Amygdala (tissue), 56 donors: ENCODE data around the gene DGKI.

Experiments used
- DNase-seq, 56 donors: peaks; one replicate each; lab custom pipeline; 2025; lab: John Stamatoyannopoulos, UW

The DGKI gene

GRCh38 chr7:137873979-137874777, 27.4 kb upstream of the DGKI start:
- no peak for DNase-seq

DNA sequence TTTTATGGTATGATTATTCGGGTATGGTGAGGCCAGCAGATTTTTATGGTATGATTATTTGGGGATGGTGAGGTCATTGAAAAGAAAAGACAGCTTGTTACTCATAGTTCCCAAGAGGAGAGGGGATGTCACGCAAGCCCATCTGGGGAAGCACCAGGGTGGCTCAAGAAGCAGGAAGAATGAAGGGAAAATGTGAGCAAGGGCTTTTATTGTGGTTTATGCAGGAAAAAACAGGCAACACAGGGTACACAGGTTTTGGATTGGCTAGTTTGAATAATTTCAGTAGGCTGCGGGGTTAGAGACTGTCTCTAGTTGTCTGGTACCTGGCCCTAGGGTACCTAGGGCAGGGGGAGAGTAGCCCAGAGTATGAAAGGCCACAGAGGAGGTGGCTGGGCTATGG, 26.8 kb upstream of the DGKI start:
- DNase-seq = no peak

DNA sequence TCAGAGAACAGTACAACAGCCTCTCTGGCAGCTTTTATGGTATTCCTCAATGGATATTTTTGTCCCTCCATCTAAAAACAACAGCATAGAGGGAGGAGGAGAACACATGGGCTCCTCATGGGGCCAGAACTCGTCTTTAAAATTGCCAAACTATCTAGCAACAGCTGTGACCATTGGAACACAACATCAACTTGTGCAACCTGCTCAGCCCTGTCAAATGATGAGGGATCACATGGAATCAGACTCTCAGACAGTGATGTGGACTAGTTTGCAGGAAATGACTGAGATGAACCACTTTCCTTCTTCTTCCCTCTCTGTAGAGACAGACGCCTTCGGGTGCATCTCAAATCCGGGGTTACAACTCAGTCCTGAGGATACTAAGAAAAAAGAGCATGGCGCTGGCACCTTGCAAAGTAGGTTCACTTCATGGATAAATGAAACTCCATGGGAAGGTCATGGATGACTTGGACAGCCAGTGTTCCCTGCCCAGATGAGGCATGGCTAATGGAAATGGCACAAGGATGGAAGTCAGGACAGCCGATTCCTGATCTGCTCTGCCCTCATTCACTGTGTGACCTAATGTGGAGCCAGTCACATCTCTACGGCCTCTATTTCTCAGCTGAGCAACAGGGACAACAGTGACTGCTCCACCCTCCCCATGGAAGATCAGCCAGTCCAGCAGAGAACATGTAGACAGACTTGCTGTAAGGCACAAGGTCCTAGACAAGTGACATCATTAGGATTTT, 24.6 kb upstream of the DGKI start:
- DNase-seq = no peak

DNA sequence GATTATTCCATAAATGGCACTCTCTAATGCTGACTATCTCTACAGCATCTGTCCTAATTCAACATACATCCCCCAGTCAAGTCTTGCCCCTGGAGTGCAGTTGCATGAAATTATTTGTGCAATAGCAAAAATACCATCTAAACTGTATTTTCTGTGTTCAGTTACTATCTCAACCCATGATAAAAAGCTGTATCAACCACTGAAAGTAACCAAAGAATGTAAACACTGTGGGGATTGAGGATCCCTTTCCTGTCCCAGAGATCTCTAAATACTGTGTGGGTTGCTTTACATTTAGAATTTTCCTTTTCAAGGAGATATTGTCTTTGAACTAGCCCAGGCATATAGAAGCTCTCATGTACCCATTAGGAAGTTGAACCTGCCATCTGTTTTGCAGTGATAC, 23.9 kb upstream of the DGKI start:
- DNase-seq = no peak

DNA sequence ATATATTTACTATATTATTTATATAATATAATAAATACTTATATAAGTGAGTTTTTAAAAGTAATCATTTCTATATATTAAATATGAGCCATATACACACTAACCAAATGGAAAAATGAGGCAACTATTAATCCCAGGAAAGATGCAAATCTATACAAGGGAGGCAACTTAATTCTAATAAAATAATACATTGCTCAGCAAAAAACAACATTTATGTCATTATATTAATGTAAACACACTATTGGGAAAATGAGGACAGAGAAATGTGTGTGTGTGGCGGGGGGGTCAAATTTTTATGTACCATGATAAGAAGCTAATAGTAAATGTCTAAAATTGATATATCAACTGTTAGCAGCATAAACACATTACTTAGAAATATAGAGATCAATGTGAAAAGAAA, 23.3 kb upstream of the DGKI start:
- no peak for DNase-seq

- DNase-seq = no peak
These were observed 22.5 kb upstream of the DGKI start for GRCh38 chr7:137869260-137869659.

DNA sequence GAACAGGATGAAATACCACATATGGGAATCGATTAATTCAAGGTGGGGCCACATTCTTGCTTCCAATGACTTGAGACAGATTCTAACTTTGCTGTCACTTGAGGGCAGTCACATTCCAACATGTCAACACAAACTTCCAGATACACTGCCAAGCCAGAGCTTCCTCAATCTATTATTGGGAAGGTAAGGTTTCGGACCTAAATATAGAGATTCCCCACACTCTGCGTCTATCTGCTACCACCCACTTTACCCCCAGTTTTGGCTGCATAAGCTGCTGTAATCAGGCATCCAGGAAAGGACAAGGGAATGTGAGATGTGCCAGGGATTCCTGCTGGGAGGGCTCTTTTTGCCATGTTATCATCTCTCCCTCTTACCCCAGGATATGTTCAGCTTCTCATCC, 20.5 kb upstream of the DGKI start:
- no peak for DNase-seq

GRCh38 chr7:137865764-137866163, 19.0 kb upstream of the DGKI start:
- no peak for DNase-seq

DNA sequence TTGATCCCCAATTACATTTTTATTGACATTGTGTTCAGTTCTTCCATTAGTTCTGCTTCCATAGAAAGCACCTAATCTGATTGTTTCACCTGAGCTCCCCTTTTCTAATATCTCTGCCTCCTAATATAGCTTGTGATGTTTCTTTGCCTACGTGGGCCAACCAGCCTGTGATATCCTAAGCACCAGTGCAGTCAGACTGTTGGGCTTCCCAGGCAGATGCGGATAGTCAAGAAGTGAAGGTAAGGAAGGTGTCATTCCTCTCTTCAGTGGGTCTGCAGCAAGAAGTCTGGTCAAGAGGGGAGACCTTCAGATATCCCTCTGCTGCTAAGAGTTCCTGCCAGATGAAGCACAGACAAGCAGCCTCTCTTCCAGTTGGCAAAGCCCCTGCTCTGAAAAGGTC, 16.2 kb upstream of the DGKI start:
- no peak for DNase-seq

DNA sequence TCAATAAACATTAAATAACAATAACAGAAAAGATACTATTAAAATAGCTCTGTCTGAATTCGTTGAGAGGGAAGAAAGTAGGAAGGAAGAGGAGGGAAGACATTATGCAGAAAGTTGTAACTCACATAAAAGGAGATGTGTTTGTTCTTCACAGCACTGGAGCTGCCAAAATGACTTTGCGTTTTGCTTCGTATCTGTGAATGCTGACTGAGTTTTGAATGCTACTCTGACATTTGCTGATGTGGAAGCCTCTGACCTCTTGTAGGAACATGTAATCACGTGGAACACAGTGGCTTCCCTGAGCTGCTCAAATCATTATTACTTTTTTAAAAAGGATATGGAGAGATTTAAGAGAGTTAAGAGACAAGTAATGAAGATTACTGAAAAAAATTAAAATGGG, 15.6 kb upstream of the DGKI start:
- no peak for DNase-seq

GRCh38 chr7:137860542-137860941, 13.8 kb upstream of the DGKI start:
- DNase-seq = no peak

DNA sequence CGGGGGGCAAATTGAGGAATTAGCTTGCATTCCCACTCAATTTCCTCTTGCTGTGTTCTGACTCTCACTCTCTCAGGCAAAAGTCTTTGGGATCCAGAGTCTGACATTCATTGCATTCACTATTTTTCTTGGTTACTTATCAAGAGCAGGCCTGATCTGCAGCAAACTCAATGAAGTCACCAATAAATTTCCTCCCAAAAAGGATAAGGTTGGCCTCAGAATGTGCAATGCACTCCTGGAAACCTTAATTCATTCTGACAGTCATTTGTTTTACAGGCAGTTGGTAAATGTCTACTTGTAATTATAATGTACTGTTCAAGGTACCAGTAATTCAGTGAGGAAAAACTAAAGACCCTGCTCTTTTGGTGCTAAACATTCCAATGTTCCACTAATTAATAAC, 6.3 kb upstream of the DGKI start:
- no peak for DNase-seq

- DNase-seq = no peak
These were observed 5.3 kb upstream of the DGKI start for GRCh38 chr7:137852108-137852507.

- DNase-seq = no peak
These were observed 4.5 kb upstream of the DGKI start for GRCh38 chr7:137850972-137851945.

GRCh38 chr7:137850571-137850970, 3.8 kb upstream of the DGKI start:
- no peak for DNase-seq

- DNase-seq = no peak
These were observed 1.3 kb upstream of the DGKI start for GRCh38 chr7:137848095-137848494.

DNA sequence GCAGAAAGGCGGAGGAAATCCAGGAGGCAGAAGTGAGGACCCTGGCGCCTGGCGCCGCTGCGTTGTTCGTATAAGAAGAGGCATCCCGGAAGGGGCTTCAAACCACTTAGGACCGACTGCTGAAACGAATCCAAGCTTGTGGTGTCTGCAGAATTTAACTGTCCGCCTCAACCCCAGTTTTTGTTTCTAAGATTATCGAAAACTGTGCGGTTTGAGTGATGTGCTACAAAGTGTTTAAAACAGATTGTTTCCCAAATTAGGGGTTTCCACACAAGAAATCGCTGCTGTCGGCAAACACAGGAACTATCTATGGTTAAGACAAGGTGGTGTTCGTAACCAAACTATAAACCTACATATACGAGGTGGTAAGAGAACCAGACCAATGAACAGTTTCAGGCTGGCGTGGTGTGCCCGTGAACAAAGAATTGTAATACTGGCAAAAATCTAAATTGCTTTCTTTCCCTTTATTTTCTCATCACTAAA, 835 bp upstream of the DGKI start:
- DNase-seq = peak in 2 of 56 donors; percentile 12 to 33

DNA sequence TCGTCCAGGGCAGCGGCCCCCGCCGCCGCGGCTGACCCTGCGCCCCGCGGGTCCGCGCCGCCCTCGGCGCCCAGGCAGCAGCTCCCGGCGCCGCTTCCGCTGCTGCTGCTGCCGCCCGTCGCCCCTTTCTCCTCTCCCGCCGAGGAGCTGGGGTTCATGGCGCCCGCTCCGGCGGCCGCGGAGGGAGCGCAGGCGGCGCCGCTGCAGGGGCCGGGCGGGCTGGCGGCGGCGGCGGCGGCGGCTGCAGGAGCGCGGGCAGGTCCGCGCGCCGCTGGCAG, 286 bp downstream of the DGKI start:
- DNase-seq = no peak

GRCh38 chr7:137844677-137845425, 1.9 kb downstream of the DGKI start:
- peak in 5 of 56 donors; percentile 7 to 62 (median 49) for DNase-seq
